ENCODE measurements around the gene SVOPL.

The SVOPL gene

GRCh38 chr7:138625084-138625848, 75.9 kb downstream of the SVOPL start:
- peak in 1 of 42 donors; percentile 32 for DNase-seq
- intact Hi-C loops (cut with DNase I) = no loop called here

GRCh38 chr7:138622841-138623240, 78.3 kb downstream of the SVOPL start:
- intact Hi-C loops (cut with DNase I) = no loop called here
- DNase-seq = no peak

DNA sequence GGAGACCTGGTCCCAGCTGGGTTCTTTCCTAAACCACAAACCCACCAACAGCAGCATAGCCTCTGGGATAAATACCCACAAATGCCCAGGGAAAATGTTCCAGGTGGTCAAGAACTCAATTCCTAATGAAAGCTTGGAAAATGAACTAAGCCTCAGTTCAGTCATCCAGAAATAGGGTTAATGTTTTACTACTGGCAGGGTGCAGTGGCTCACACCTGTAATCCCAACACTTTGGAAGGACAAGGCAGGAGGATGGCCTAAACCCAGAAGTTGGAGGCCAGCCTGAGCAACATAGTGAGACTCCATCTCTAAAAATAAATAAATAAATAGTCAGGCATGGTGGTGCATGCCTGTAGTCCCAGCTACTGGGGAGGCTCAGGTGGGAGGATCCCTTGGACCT, 82.2 kb downstream of the SVOPL start:
- no peak for DNase-seq
- intact Hi-C loops (cut with DNase I) = no loop called here

DNA sequence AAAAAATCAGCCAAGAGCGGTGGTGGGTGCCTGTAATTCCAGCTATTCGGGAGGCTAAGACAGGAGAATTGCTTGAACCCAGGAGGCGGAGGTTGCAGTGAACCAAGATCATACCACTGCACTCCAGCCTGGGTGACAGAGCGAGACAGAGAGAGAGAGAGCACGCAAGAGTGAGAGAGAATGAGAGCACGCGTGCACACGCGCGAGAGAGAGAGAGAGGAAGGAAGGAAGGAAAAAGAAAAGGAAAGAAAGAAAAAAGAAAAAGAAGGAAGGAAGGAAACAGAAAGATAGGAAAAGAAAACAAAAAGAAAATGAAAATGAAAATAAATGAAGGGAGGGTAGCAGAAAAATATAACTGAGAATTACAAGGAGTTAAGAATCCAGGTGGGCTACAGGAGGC, 82.7 kb downstream of the SVOPL start:
- DNase-seq = no peak
- intact Hi-C loops (cut with DNase I) = no loop called here

GRCh38 chr7:138616085-138616484, 85.1 kb downstream of the SVOPL start:
- intact Hi-C loops (cut with DNase I) = no loop called here
- DNase-seq = no peak

- intact Hi-C loops (cut with DNase I) = no loop called here
These were observed 87.5 kb downstream of the SVOPL start for GRCh38 chr7:138613630-138614029.

DNA sequence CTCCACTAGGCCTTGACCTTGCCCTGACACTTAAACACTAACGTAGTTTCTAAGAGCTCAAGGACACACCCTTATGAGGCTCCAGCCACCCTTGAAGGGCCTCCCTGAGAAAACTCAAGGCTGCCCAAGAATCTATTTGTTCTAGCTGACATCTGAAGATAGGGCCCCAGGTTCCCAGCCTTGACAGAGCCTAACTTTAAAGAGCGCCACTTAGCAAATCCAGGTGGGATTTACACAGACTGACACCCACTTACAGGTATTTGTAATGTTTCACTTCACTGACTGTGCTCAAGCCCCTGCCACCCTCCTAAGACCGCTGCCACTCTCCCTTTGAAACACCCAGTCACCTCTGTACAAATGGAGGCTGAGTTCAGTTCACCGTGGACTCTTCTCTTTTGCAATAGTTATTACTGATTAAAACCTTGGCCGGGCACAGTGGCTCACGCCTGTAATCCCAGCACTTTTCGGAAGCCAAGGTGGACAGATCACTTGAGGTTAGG, 90.4 kb downstream of the SVOPL start:
- intact Hi-C loops (cut with DNase I) = no loop called here
- DNase-seq = no peak

More at GRCh38 chr7:138613630-138614029, 87.5 kb downstream of the SVOPL start:
- no peak for DNase-seq

- intact Hi-C loops (cut with DNase I) = no loop called here
- no peak for DNase-seq
These were observed 92.9 kb downstream of the SVOPL start for GRCh38 chr7:138608275-138608674.

GRCh38 chr7:138607216-138608126, 93.7 kb downstream of the SVOPL start:
- intact Hi-C loops (cut with DNase I) = no loop called here
- no peak for DNase-seq

- DNase-seq = no peak
- intact Hi-C loops (cut with DNase I) = no loop called here
These were observed 94.9 kb downstream of the SVOPL start for GRCh38 chr7:138606236-138606635.

DNA sequence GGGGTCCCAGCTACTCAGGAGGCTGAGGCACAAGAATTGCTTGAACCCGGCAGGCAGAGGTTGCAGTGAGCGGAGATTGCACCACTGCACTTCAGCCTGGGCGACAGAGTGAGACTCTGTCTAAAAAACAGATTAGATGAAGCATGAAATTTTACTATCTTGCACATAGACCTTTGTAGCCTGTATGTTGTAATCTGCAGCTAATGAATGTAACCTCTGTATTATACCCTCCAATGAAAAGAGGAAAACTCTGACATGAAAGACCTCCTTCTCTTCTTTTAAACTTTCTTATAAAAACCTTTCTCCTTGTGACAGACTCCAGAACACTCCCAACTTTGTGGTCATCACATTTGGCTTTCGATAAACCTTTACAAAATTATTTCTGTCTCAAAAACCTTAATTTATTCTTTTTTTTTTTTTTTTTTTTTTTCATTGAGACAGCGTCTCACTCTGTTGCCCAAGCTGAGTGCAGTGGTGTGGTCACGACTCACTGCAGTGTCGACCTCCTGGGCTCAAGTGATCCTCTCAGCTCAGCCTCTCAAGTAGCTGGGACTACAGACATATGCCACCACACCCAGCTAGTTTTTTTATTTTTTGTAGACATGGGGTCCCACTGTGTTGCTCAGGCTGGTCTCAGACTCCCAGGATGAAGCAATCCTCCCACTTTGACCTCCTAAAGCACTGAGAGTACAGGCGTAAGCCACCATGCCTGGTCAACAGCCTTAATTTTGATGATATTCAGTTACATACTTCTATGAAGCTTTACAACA, 97.4 kb downstream of the SVOPL start:
- intact Hi-C loops (cut with DNase I) = no loop called here
- DNase-seq = no peak

DNA sequence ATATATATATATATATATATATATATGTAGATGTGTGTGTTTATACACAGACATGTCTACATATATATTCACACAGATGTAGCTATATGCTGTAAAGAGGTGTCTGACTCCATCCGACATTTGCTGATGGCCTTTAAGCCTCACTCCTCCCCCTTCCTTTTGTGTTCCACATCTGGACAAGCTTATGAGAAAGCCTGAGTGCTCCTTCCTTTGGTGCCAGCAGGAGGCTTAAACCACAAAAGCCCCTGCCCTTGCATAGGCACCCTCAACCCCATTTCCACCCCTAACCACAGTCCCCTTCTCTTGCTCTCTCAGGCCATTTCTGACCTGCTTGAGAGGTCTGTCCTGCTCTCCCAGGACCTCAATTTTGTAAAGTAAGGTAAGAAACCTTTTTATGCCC, 98.7 kb downstream of the SVOPL start:
- intact Hi-C loops (cut with DNase I) = no loop called here
- DNase-seq = no peak

DNA sequence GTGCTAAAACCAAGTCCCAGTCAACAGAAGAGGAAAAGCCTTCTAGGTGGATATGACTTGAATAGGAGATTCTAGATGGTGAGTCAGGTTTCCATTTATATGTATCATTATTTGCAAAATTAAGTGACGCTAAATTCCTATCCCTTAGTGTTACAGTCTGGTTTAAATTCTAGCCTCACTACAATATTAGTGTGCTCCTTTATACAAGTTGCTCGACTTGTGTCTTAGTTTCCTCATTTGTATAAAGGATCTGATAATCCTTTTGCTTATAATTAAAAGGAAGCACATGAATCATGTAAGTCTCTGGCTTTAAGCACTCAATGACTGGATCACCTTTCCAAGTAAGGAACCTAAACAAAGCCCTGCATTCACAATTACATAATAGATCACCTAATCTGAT, 105.7 kb downstream of the SVOPL start:
- intact Hi-C loops (cut with DNase I) = no loop called here
- no peak for DNase-seq

GRCh38 chr7:138590154-138590553, 111.0 kb downstream of the SVOPL start:
- intact Hi-C loops (cut with DNase I) = no loop called here
- DNase-seq = no peak

DNA sequence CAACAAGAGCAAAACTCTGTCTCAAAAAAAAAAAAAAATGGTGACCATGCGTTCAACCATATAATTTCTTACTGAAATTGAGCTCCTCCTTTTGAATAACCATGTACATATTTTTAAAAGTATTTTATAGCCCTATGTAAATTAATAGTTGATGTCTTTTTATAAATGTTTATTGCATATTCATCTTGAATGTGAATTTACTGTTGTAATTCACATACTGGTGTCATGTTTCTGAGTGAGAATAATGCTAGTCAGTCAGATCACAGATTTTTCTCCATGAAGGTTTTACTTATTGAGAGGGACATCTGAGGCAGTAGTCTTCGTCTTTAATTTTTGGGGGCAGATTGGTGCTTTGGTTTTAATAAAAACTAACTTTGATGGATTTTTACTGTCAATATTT, 112.2 kb downstream of the SVOPL start:
- intact Hi-C loops (cut with DNase I) = no loop called here
- no peak for DNase-seq

GRCh38 chr7:138587485-138587884, 113.7 kb downstream of the SVOPL start:
- DNase-seq = no peak
- intact Hi-C loops (cut with DNase I) = no loop called here

- intact Hi-C loops (cut with DNase I) = no loop called here
- no peak for DNase-seq
These were observed 115.7 kb downstream of the SVOPL start for GRCh38 chr7:138585283-138585993.

DNA sequence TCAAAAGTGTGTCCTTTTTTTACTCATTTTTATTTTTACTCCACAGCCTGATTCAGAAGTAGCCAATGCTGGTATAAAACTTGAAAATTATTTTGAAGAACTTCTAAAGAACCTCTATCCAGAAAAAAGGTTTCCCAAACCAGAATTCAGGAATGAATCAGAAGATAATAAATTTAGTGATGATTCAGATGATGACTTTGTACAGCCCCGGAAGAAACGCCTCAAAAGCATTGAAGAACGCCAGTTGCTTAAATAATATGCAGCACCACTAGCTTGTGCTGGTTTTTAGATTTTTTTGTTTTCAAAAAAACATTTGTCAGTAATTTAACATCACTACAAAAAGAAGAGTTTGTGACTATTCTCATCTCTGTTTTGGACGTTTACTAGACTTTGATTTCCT, 116.5 kb downstream of the SVOPL start:
- intact Hi-C loops (cut with DNase I) = no loop called here

GRCh38 chr7:138584283-138584682, 116.9 kb downstream of the SVOPL start:
- intact Hi-C loops (cut with DNase I) = no loop called here
- no peak for DNase-seq

More for the DNA sequence above, 116.5 kb downstream of the SVOPL start:
- DNase-seq = peak in 1 of 42 donors; percentile 5
